CD14-positive monocyte (primary cell): Measurements from ENCODE around the gene DEGS1. TPM values are rescaled to one million over a fixed set of nuclear protein-coding genes. Genes with fewer than 3 reads are reported as not detected.

ENCODE experiments used
- DNase-seq, 3 donors: peaks; one replicate each; pipeline ENCODE4 v3.0.0-alpha.2; 2011 to 2022
- H2AFZ ChIP-seq: 2 replicates; pipeline ENCODE4 v1.6.0; 2012; ENCODE audit warnings: mild to moderate bottlenecking, low read depth, low read length, inconsistent platforms; ENCODE audit not compliant: insufficient read depth, poor library complexity, severe bottlenecking
- H3K27ac ChIP-seq, 2 donors: 1 replicate in 1 of 2; 2 replicates in 1 of 2; pipeline ENCODE4 v1.5.1; 2012 to 2013; ENCODE audit warnings: low read length in 2 of 2, control low read depth in 1 of 2, inconsistent platforms in 1 of 2, low read depth in 1 of 2, mild to moderate bottlenecking in 1 of 2
- H3K27me3 ChIP-seq, 2 donors: one replicate each; pipeline versions ENCODE4 v1.6.0 to v1.6.1; 2011 to 2013; ENCODE audit warnings: low read length in 2 of 2; ENCODE audit not compliant: control insufficient read depth in 2 of 2, insufficient read depth in 2 of 2
- H3K36me3 ChIP-seq, 2 donors: replicated peaks in 1 of 2; 1 replicate in 1 of 2; 2 replicates in 1 of 2; pipeline versions ENCODE4 v1.5.1 to v1.6.1; 2012 to 2013; ENCODE audit warnings: low read length in 2 of 2, control low read depth in 1 of 2, inconsistent platforms in 1 of 2, mild to moderate bottlenecking in 1 of 2; ENCODE audit not compliant: insufficient read depth in 2 of 2, control insufficient read depth in 1 of 2
- H3K4me1 ChIP-seq, 2 donors: 1 replicate in 1 of 2; 2 replicates in 1 of 2; pipeline versions ENCODE4 v1.5.1 to v1.6.1; 2012 to 2013; ENCODE audit warnings: low read length in 2 of 2, control low read depth in 1 of 2, inconsistent platforms in 1 of 2, mild to moderate bottlenecking in 1 of 2, moderate library complexity in 1 of 2; ENCODE audit not compliant: insufficient read depth in 2 of 2, control insufficient read depth in 1 of 2
- H3K4me2 ChIP-seq: replicated peaks from 2 replicates; pipeline ENCODE3; 2012; ENCODE audit warnings: low read length, moderate library complexity, mild to moderate bottlenecking; ENCODE audit not compliant: poor library complexity, severe bottlenecking; ENCODE audit errors: extremely low read depth
- H3K4me3 ChIP-seq, 3 experiments: fragments of 200-600 bp in 1 of 3; sonication (generic) in 1 of 3; replicated peaks in 1 of 3; 1 replicate in 2 of 3; 2 replicates in 1 of 3; pipeline ENCODE4 v1.5.1; 2011 to 2013; ENCODE audit warnings: low read length in 3 of 3, mild to moderate bottlenecking in 3 of 3, control low read depth in 2 of 3, low read depth in 2 of 3, inconsistent platforms in 1 of 3, moderate library complexity in 1 of 3
- H3K79me2 ChIP-seq: 2 replicates; pipeline ENCODE4 v1.6.0; 2012; ENCODE audit warnings: mild to moderate bottlenecking, control low read depth, inconsistent platforms, low read length, moderate library complexity; ENCODE audit not compliant: insufficient read depth
- H3K9ac ChIP-seq: 2 replicates; pipeline ENCODE4 v1.6.0; 2017; ENCODE audit warnings: low read length, mild to moderate bottlenecking; ENCODE audit not compliant: insufficient read depth, poor library complexity, severe bottlenecking
- H3K9me3 ChIP-seq, 2 donors: replicated peaks in 1 of 2; 1 replicate in 1 of 2; 2 replicates in 1 of 2; pipeline versions ENCODE4 v1.5.1 to v1.6.1; 2012 to 2013; ENCODE audit warnings: low read length in 2 of 2, control low read depth in 1 of 2; ENCODE audit not compliant: control insufficient read depth in 1 of 2, insufficient read depth in 1 of 2
- H4K20me1 ChIP-seq: 2 replicates; pipeline ENCODE4 v1.6.0; 2012; ENCODE audit warnings: mild to moderate bottlenecking, low read length, control low read depth, moderate library complexity; ENCODE audit not compliant: insufficient read depth
- H3K27ac Mint-ChIP-seq, 7 donors: one replicate each; pipeline ENCODE4 v1.8.0; 2020; ENCODE audit warnings: mild to moderate bottlenecking in 7 of 7, mixed read lengths in 7 of 7, moderate library complexity in 6 of 7, inconsistent platforms in 2 of 7
- H3K27me3 Mint-ChIP-seq, 3 donors: one replicate each; pipeline ENCODE4 v1.8.0; 2021 to 2022; ENCODE audit warnings: low read depth in 3 of 3, mild to moderate bottlenecking in 3 of 3, mixed read lengths in 3 of 3, moderate library complexity in 3 of 3, inconsistent platforms in 1 of 3
- H3K36me3 Mint-ChIP-seq, 2 donors: one replicate each; pipeline ENCODE4 v1.8.0; 2020; ENCODE audit warnings: mixed read lengths in 2 of 2, inconsistent platforms in 1 of 2, mild to moderate bottlenecking in 1 of 2
- H3K4me1 Mint-ChIP-seq: one replicate; pipeline ENCODE4 v1.8.0; 2020; ENCODE audit warnings: mild to moderate bottlenecking, mixed read lengths
- H3K4me3 Mint-ChIP-seq, 2 donors: one replicate each; pipeline ENCODE4 v1.8.0; 2020; ENCODE audit warnings: mild to moderate bottlenecking in 2 of 2, mixed read lengths in 2 of 2, moderate library complexity in 1 of 2
- H3K9me3 Mint-ChIP-seq, 7 donors: one replicate each; pipeline ENCODE4 v1.8.0; 2020 to 2022; ENCODE audit warnings: mixed read lengths in 7 of 7, mild to moderate bottlenecking in 6 of 7, moderate library complexity in 6 of 7, inconsistent platforms in 2 of 7
- CTCF ChIP-seq: fragments of 200-600 bp; IDR thresholded peaks from one replicate; pipeline ENCODE4 v1.8.0; 2022; ENCODE audit warnings: antibody characterized with exemption, mild to moderate bottlenecking
- WGBS: methylation state at CpG from one replicate; pipeline ENCODE4 v1.1.5; 2013; ENCODE audit warnings: missing lambda C conversion rate; ENCODE audit not compliant: insufficient coverage; 5-methylcytosine and 5-hydroxymethylcytosine counted together
- intact Hi-C, 2 donors: fragments of 100-400 bp; cut with micrococcal nuclease; formaldehyde crosslinking; loops; one replicate each; pipeline versions ENCODE4 v1.15.0 to v1.15.1; 2023
- polyA plus RNA-seq, 3 donors: library from polyadenylated mRNA; depleted of rRNA in 1 of 3; unstranded in 2 of 3; stranded (reverse) in 1 of 3; fragments of 300-500 nt in 2 of 3; fragments of >200 nt in 1 of 3; fragmentation: Illumina TruSeq in 2 of 3; gene quantifications; 1 replicate in 2 of 3; 2 replicates in 1 of 3; pipeline ENCODE4 v1.2.3, GENCODE V29; 2012 to 2021

DEGS1 gene
- polyA plus RNA-seq, 3 donors, result 35.0 to 137 (median 118) TPM

GRCh38 chr1:224159541-224159940 lies 23.5 kb upstream of the DEGS1 start:
- intact Hi-C loops, result no loop called here
- no peak overlapping the region for H3K9ac ChIP-seq
- no peak overlapping the region for H3K4me2 ChIP-seq
- no peaks in the 10 kb centered on the region for H3K9me3 ChIP-seq
- Mint-ChIP-seq H3K4me3 (no peak overlapping the region), H3K27ac (no peak overlapping the region), H3K4me1 (peaks cover 11% of the 10 kb centered on the region), H3K27me3 (no peaks in the 10 kb centered on the region), H3K9me3 (no peaks in the 10 kb centered on the region), H3K36me3 (peaks cover 38 to 45% of the 10 kb centered on the region in 2 donors)
- WGBS, result no CpG with 5 or more reads among the region's 6 CpGs
- H3K4me1 ChIP-seq, result peaks cover 4 to 12% of the 10 kb centered on the region in 2 donors
- H2AFZ ChIP-seq, result no peak overlapping the region
- TF ChIP-seq CTCF, result no peak
- no peaks in the 10 kb centered on the region for H4K20me1 ChIP-seq
- no peak overlapping the region for H3K27ac ChIP-seq
- no peak for DNase-seq
- no peaks in the 10 kb centered on the region for H3K27me3 ChIP-seq
- H3K36me3 ChIP-seq, result peaks cover 38 to 70% of the 10 kb centered on the region in 2 donors
- H3K79me2 ChIP-seq, result no peaks in the 10 kb centered on the region
- no peak overlapping the region for H3K4me3 ChIP-seq

- H2AFZ ChIP-seq, result no peak overlapping the region
- no peaks in the 10 kb centered on the region for H3K9me3 ChIP-seq
- H3K9me3 Mint-ChIP-seq, result no peaks in the 10 kb centered on the region
- no peaks in the 10 kb centered on the region for H4K20me1 ChIP-seq
- H3K4me3 Mint-ChIP-seq, result no peak overlapping the region
- no peak for DNase-seq
- H3K27me3 ChIP-seq, result no peaks in the 10 kb centered on the region
- peaks cover 38 to 41% of the 10 kb centered on the region in 2 donors for H3K36me3 Mint-ChIP-seq
- intact Hi-C loops, result no loop called here
- H3K4me1 Mint-ChIP-seq, result peaks cover 13% of the 10 kb centered on the region
- no peak overlapping the region for H3K4me3 ChIP-seq
- H3K27ac Mint-ChIP-seq, result no peak overlapping the region
- peaks cover 38 to 68% of the 10 kb centered on the region in 2 donors for H3K36me3 ChIP-seq
- no peaks in the 10 kb centered on the region for H3K79me2 ChIP-seq
- H3K27me3 Mint-ChIP-seq, result peaks cover 0 to 1% (median 0%) of the 10 kb centered on the region in 3 donors
- TF ChIP-seq CTCF, result no peak
- no peak overlapping the region for H3K27ac ChIP-seq
- H3K9ac ChIP-seq, result no peak overlapping the region
- whole genome bisulfite sequencing, result 100% methylated on average over 3 of the region's 9 CpGs
- peaks cover 4 to 12% of the 10 kb centered on the region in 2 donors for H3K4me1 ChIP-seq
- no peak overlapping the region for H3K4me2 ChIP-seq
Measured at GRCh38 chr1:224160171-224160682, 22.8 kb upstream of the DEGS1 start.
